Neuron (in vitro differentiated cells): ENCODE data around the gene NOTCH1.

ENCODE experiments used
- H2AFZ ChIP-seq: one replicate; pipeline ENCODE4 v1.6.1; 2013; ENCODE audit warnings: low read depth, mild to moderate bottlenecking, inconsistent platforms, low read length, moderate library complexity
- H3K27me3 ChIP-seq: one replicate; pipeline ENCODE4 v1.6.1; 2013; ENCODE audit warnings: low read length; ENCODE audit not compliant: insufficient read depth
- H3K36me3 ChIP-seq: one replicate; pipeline ENCODE4 v1.6.1; 2013; ENCODE audit warnings: low read length; ENCODE audit not compliant: insufficient read depth
- H3K4me1 ChIP-seq: one replicate; pipeline ENCODE4 v1.6.1; 2013; ENCODE audit warnings: low read length; ENCODE audit not compliant: insufficient read depth
- H3K4me3 ChIP-seq: 2 replicates; pipeline ENCODE4 v1.5.1; 2013; ENCODE audit warnings: mild to moderate bottlenecking, low read length, moderate library complexity
- H3K9me3 ChIP-seq: one replicate; pipeline ENCODE4 v1.6.1; 2013; ENCODE audit warnings: low read length

Gene NOTCH1

DNA sequence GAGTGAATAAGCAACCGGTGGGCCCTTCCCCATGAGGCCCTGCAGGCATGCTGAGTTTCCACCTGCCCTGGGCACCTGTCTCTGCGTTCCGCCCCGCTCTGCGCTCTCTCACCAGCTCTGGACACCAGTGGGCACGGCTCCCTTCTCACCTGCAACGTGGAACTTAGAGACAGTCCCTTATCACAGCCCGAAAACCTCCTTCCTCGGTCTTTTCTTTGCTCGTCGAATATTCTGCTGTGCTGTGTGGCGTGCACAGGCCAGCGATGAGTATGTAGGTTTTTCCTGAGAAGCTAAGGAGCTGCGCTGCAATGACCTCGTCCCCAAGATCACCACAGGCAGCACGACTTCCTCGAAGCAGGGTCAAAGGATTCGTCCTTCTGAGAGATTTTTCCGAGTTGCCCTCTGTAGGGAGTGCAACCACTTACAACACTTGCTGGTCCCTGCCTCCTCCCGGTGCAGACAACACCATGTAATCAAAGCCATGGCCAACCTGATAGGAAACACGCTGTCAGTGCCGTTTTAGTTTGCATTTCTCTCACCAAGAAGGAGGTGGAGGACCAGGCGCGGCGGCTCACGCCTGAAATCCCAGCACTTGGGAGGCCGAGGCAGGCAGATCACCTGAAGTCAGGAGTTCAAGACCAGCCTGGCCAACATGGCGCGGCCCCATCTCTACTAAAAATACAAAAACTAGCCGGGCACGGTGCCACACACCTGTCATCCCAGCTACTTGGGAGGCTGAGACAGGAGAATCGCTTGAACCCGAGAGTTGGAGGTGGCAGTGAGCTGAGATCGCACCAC lies 27.2 kb upstream of the NOTCH1 start:
- Histone ChIP-seq H3K4me3 (peak overlapping the region; percentile 1), H2AFZ (no peak overlapping the region)

DNA sequence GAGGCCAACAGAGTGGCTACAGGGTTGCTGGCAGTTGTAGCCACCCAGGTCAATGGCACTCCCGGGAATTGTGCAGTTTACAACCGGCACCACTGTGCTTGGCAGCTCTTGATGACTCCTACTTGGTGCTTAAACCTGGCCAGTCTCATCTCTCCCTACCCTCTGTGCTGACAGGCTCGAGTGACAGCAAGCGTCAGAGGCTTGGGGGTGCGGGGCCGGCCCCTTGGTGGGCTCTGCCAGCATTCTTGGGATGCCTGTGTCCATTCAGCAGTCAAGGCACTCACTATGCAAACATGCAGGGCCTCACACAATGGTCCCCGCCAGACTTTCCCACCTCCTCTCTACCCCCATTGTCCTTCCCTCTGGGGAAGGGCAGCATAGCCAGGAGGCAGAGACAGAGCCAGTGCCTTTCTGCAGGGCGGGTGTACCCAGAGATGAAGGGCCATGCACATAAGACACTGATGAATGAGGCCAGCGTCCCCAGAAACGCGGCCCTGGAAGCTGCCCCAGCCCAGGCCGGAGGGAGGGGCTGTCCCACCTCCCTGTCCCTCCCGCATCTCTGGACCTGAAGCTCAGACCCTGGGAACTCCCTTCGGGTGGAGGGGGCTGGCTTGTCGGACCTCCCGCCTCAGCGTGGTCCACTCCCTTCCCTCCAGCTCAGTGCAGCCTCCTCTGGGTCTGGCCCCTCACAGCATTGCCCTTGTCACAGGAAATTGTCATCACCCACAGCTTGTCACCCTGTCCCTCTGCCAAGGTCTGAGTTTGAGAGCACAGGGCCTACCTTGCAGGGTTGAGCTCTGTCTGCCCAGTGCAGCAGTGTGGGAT lies 26.4 kb upstream of the NOTCH1 start:
- H3K4me3 ChIP-seq, result peak overlapping the region; percentile 40
- H3K27me3 ChIP-seq, result no peaks in the 10 kb centered on the region
- peaks cover 53% of the 10 kb centered on the region for H3K4me1 ChIP-seq
- H3K36me3 ChIP-seq, result no peaks in the 10 kb centered on the region
- no peak overlapping the region for H2AFZ ChIP-seq
- H3K9me3 ChIP-seq, result no peaks in the 10 kb centered on the region

More for the DNA sequence above, 27.2 kb upstream of the NOTCH1 start:
- no peaks in the 10 kb centered on the region for H3K36me3 ChIP-seq
- no peaks in the 10 kb centered on the region for H3K9me3 ChIP-seq
- no peaks in the 10 kb centered on the region for H3K27me3 ChIP-seq
- peaks cover 49% of the 10 kb centered on the region for H3K4me1 ChIP-seq

DNA sequence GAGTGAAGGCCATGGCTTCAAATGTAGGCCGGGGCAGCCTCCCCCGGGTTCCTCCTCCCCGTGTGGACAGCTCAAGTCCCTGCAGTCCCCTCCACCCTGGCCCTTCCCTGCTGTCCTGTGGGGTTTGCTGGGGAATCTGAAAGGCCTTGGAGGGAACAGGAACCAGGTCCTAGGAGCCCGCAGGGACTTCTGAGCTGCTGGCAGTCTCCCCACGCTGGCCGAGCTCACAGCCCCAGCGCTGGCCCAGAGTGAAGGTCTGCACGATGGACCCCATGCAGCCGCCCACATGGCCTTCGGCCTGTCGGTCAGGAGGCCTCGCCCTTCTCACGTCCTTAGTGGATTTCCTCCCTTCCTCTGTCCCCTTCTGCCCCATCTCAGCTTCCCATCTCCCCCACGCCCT lies 25.7 kb upstream of the NOTCH1 start:
- H3K27me3 ChIP-seq, result no peaks in the 10 kb centered on the region
- H3K9me3 ChIP-seq, result no peaks in the 10 kb centered on the region
- H3K4me3 ChIP-seq, result peak overlapping the region; percentile 40
- H3K36me3 ChIP-seq, result no peaks in the 10 kb centered on the region
- H3K4me1 ChIP-seq, result peaks cover 53% of the 10 kb centered on the region
- no peak overlapping the region for H2AFZ ChIP-seq

DNA sequence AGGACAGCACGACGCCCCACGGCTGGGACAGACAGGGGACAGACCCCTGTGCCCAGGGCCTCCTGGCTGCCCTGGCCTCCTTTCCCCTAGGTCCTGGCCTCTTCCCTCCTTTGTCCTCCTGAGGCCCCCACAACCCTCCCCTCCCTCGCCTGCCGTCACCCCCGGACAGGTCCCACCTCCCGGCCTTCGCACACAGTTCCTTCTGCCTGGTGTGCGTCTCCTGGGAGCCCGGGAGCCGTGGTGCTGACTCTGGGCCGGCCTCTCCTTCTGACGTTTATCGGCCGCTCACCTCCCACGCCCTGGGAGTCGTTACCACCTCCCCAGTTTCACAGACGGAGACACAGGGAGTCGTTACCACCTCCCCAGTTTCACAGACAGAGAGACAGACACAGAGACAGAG lies 25.1 kb upstream of the NOTCH1 start:
- peak overlapping the region; percentile 40 for H3K4me3 ChIP-seq
- no peaks in the 10 kb centered on the region for H3K9me3 ChIP-seq
- no peaks in the 10 kb centered on the region for H3K36me3 ChIP-seq
- peaks cover 53% of the 10 kb centered on the region for H3K4me1 ChIP-seq
- no peaks in the 10 kb centered on the region for H3K27me3 ChIP-seq
- no peak overlapping the region for H2AFZ ChIP-seq

DNA sequence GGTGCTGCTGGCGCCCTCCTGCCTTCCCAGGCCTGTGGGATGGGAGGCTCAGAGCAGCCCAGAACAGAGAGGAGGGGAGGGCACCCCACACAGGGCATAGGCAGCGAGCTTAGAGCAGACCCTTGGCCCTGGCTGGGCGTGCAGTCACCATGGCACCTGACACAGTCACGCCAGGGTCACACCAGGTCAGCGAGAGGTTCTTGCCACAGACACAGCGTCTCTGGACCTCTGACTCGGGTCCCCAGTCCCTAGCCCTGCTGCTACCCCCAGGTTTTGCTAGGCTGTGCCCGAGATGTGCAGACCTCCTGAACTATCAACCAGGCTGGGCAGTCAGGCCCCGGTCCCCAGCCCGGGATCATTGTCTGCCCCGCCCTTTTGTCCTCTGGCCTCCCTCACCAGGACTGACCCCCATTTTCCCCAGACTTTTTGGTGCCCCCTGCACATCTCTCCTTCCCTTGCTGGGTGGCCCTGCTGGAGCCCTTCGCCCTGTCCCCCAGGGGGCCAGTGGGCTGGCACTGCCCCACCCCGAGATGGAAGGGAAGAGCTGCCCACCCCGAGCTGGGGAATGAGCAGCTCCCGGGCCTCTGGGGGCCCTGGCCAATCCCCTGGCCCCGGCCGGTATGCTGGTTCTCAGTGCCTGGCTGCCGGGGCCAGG lies 24.5 kb upstream of the NOTCH1 start:
- Histone ChIP-seq H3K4me3 (peak overlapping the region; percentile 40), H3K27me3 (no peaks in the 10 kb centered on the region), H3K36me3 (no peaks in the 10 kb centered on the region), H3K4me1 (peaks cover 53% of the 10 kb centered on the region), H2AFZ (no peak overlapping the region), H3K9me3 (no peaks in the 10 kb centered on the region)

DNA sequence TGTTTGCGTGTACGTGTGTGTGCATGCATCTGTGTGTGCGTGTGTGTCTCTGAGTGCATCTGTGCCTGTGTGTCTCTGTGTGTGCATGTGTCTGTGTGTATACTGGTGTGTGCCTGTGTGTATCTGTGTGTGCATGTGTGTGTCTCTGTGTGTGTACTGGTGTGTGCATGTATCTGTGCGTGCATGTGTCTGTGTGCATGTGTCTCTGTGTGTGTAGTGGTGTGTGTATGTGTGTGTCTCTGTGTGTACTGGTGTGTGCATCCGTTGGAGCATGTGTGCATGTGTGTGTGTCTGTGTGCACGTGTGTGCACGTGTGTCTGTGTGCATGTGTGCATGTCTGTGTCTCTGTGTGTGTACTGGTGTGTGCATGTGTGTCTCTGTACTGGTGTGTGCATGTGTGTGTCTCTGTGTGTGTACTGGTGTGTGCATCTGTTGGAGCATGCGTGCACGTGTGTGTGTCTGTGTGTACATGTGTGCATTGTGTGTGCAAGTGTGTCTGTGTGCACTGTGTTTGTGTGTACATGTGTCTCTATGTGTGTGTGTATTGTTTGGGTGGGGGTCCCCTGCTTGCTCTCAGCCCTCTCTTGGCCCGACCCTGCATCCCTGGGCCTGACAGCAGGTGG lies 23.8 kb upstream of the NOTCH1 start:
- no peaks in the 10 kb centered on the region for H3K27me3 ChIP-seq
- H2AFZ ChIP-seq, result no peak overlapping the region
- H3K36me3 ChIP-seq, result no peaks in the 10 kb centered on the region
- H3K4me3 ChIP-seq, result no peak overlapping the region
- H3K4me1 ChIP-seq, result peaks cover 59% of the 10 kb centered on the region
- no peaks in the 10 kb centered on the region for H3K9me3 ChIP-seq

DNA sequence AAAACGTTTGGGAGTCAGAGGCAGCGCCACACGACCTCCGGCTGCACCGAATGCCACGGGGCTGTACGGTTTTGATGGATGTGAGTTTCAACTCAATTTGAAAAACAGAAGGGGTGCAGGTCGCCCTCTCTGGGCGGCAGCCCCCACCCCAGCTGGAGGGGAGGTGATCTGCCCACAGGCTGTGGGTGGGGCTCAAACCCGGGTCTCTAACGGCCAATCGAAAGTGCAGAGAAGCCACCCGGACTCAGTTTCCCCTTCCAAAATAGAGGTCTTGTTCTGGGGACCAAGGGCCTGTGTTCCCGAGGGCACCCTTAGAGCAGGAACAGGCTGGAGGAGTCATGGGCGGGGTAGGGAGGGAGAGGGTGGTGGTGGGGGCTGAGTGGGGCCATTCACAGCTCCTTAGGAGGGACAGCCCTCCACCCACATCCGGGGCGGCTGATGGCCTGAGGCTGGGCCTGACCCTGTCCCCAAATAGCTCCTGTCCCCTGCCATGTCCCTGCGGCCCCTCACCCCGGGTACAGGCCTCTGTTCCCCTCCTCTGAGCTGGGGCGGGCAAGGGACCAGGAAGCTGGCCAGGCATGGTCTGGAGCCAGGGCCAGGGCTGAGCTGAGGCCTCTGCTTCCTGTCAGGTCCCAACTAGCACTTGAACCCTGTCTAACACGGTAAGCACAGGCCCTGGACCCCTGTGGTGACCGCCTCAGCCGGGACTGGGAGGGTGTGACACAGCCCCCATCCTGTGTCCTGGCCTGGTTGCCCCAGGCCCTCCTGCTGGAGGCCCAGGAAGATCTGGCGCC lies 22.6 kb upstream of the NOTCH1 start:
- Histone ChIP-seq H2AFZ (no peak overlapping the region), H3K9me3 (no peaks in the 10 kb centered on the region), H3K36me3 (no peaks in the 10 kb centered on the region), H3K4me3 (no peak overlapping the region), H3K4me1 (peaks cover 62% of the 10 kb centered on the region), H3K27me3 (no peaks in the 10 kb centered on the region)

DNA sequence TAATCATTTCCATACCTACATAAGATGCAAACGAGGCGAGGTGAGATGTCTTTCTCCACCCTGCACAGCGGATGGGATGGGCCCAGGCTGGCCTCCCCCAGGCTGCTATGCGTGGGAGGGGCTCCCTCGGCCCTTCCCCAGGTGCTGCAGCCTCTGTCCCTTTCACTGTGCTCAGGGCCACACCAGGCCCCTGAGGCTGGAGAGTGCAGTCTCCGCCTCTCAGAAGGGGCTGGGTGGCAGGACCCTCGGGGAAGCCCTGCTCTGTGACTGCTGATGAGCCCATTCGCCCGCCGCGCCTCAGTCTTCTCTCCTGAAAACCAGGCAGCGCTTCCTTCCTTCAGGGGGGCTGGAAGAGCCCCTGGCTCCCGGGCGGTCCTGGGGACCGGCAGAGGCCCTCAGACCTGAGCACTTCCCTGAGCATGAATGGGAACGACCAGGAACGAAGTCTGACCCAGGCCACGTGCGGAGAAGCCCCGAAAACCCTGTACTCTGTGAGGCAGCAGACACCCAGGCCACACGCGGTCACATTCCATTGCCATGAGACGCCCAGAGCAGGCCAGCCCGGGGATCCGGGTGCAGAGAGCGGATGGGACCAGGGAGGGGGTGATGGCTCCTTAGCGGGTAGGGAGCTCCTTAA lies 21.9 kb upstream of the NOTCH1 start:
- H3K9me3 ChIP-seq, result no peaks in the 10 kb centered on the region
- H3K4me3 ChIP-seq, result no peak overlapping the region
- no peak overlapping the region for H2AFZ ChIP-seq
- no peaks in the 10 kb centered on the region for H3K36me3 ChIP-seq
- no peaks in the 10 kb centered on the region for H3K27me3 ChIP-seq
- H3K4me1 ChIP-seq, result peaks cover 62% of the 10 kb centered on the region

DNA sequence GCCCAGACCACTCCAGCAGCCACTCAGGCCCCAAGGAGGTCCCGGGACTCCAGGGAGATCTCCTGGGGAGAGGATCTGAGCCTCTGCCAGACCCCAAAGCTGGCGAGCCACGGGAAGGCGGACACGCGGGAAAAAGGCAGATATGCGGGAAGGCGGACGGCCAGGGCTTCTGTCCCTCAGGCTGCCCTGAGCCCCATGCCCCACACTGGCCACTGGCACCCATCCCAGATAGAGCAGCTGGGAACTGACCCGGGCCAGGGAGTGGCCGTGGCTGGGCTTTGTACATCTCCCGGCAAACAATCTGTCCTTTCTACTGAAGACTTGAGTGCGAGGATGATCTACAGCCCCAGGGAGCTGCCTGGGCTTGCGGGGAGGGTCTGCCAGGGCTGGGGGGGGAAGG lies 21.1 kb upstream of the NOTCH1 start:
- no peaks in the 10 kb centered on the region for H3K9me3 ChIP-seq
- H3K36me3 ChIP-seq, result no peaks in the 10 kb centered on the region
- H3K27me3 ChIP-seq, result no peaks in the 10 kb centered on the region
- H2AFZ ChIP-seq, result no peak overlapping the region
- H3K4me1 ChIP-seq, result peaks cover 56% of the 10 kb centered on the region
- no peak overlapping the region for H3K4me3 ChIP-seq

DNA sequence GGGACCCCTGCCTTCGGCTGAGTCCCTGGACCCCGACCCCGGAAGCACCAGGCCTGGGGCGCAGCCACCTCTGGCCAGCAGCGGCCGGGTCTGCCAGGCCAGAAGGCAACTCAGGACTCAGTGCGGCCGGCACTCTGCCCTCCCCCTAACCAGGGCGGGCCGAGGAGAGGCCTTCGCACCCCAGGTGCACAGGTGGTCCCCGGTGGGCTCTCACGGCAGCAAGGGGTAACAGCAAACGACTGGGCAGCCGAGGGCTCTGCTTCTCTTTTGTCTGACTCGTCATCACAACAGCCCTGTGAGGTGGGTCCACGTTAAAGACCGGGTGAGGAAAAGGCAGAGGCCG lies 20.7 kb upstream of the NOTCH1 start:
- H3K4me3 ChIP-seq, result no peak overlapping the region
- H3K36me3 ChIP-seq, result no peaks in the 10 kb centered on the region
- no peaks in the 10 kb centered on the region for H3K27me3 ChIP-seq
- peaks cover 53% of the 10 kb centered on the region for H3K4me1 ChIP-seq
- no peak overlapping the region for H2AFZ ChIP-seq
- H3K9me3 ChIP-seq, result peaks cover 2% of the 10 kb centered on the region

DNA sequence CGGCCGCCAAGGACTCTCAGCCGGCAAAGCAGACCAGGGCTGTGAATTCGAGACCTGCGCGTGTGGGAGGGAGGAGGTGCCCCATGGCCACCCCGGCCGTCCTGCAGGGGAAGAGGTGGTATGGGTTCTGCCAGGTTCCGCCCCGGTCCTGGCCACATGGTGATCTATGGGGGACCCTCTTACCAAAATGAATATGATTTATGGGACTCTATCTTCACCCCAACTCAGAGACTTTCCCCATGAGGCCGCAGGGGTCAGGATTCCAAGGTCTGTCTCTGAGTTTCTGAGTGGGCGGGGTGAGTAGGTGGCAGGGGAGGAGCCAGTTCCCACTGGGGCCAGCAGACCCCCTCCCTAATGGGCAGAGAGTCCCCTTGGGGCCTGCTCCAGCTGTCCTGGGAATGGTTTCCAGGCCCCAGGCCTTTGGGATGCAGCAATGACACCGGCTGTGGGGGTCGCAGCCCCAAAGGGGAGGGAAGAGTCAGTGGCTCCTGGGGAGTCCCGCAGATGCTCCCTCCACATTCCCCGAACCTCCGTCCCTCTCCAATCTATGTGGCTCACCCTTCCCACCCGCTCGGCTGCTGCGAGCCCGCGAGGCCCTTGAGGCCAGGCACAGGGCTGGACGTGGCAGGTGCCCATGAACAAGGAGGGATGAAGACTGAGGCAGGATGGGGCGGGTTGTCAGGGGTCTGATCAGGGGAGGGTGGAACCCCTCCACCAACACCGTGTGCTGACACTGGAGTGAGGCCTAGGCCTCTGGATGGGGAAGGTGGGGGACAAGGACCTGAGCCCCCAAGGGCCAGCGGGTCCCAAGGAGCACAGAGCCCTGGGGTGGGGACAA lies 20.1 kb upstream of the NOTCH1 start:
- H3K27me3 ChIP-seq, result no peaks in the 10 kb centered on the region
- H3K4me1 ChIP-seq, result peaks cover 47% of the 10 kb centered on the region
- no peak overlapping the region for H3K4me3 ChIP-seq
- H2AFZ ChIP-seq, result no peak overlapping the region
- H3K9me3 ChIP-seq, result peaks cover 6% of the 10 kb centered on the region
- no peaks in the 10 kb centered on the region for H3K36me3 ChIP-seq
